ENCODE measurements around the gene ZCWPW1.

ZCWPW1 gene

GRCh38 chr7:100428199-100428966 is at the start of gene ZCWPW1:
Gene ZCWPW1 (minus strand): TSS chr7:100428703. CDS start chr7:100420649, 8,054 bp downstream.
- TF ChIP-seq GATA3 (IDR thresholded peaks at IDR 0.05; ENCODE audit: low read depth, low read length) (no peak), GATA2 (IDR thresholded peaks at IDR 0.05; ENCODE audit: low read depth, low read length) (no peak)

DNA sequence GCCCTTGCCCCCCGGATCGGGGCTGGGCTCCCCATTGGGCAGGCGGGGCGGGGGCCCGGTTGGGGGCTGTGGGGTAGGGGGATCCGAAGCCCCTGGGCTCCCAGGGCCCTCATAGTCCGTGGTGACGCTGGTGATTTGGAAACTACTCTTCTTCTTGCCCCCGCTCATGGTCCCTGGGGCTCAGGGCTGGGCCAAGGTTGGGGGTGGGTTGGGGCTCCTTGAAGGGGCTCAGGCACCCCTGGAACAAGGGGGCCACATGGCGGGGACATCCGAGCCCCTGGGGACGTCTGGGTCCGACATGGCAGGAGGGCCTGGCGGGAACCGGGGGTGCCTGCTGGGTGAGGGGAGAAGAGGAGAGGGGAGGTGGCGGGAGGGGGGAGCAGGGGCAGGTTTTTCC is 49.4 kb upstream of the ZCWPW1 start:
- TF ChIP-seq GATA3 (IDR thresholded peaks at IDR 0.05; ENCODE audit: low read depth, low read length), result no peak
- no peak for TF ChIP-seq GATA2 (IDR thresholded peaks at IDR 0.05; ENCODE audit: low read depth, low read length)

- TF ChIP-seq GATA3 (IDR thresholded peaks at IDR 0.05; ENCODE audit: low read depth, low read length) (no peak), GATA2 (IDR thresholded peaks at IDR 0.05; ENCODE audit: low read depth, low read length) (no peak)
Measured at GRCh38 chr7:100476903-100477870, 48.7 kb upstream of the ZCWPW1 start.

DNA sequence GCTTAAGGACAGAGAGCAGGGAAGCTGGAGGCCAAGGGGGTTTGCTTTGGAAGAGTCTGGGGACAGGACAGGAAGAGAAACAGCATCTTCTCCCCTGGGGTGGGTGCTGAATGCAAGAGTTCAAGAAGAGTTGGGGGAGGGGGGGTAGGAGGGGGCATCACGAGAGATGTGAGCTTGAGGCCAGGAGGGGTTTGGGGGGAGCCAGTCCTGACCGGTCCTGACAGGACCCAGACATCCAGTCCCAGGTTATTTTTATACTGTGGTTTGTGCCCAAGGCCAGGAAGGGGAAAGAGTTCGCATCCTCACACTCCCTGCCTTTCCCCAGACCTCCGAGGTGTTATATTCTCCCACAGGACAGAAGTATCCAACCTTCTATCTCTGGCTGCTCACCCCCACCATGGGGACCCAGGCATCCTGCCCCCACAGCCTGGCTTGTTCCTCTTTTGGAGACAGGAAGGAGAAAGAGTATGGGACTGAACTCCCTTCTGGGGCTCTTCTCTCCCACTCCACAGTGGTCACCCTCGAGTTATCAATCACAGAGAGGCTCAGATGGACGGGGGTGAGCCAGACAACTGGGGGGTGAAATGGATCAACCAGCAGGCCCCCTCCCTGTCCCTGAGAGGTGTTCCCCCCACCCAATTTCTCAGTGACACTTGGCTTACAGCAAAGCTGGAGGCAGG is 47.7 kb upstream of the ZCWPW1 start:
- TF ChIP-seq GATA3 (IDR thresholded peaks at IDR 0.05; ENCODE audit: low read depth, low read length) (no peak), GATA2 (IDR thresholded peaks at IDR 0.05; ENCODE audit: low read depth, low read length) (no peak)

- TF ChIP-seq GATA2 (IDR thresholded peaks at IDR 0.05; ENCODE audit: low read depth, low read length), result no peak
- no peak for TF ChIP-seq GATA3 (IDR thresholded peaks at IDR 0.05; ENCODE audit: low read depth, low read length)
Measured at GRCh38 chr7:100475549-100475948, 47.0 kb upstream of the ZCWPW1 start.

- TF ChIP-seq GATA2 (IDR thresholded peaks at IDR 0.05; ENCODE audit: low read depth, low read length) (no peak), GATA3 (IDR thresholded peaks at IDR 0.05; ENCODE audit: low read depth, low read length) (no peak)
Measured at GRCh38 chr7:100472854-100473499, 44.5 kb upstream of the ZCWPW1 start.

GRCh38 chr7:100472121-100472851 is 43.8 kb upstream of the ZCWPW1 start:
- TF ChIP-seq GATA2 (IDR thresholded peaks at IDR 0.05; ENCODE audit: low read depth, low read length) (no peak), GATA3 (IDR thresholded peaks at IDR 0.05; ENCODE audit: low read depth, low read length) (no peak)

DNA sequence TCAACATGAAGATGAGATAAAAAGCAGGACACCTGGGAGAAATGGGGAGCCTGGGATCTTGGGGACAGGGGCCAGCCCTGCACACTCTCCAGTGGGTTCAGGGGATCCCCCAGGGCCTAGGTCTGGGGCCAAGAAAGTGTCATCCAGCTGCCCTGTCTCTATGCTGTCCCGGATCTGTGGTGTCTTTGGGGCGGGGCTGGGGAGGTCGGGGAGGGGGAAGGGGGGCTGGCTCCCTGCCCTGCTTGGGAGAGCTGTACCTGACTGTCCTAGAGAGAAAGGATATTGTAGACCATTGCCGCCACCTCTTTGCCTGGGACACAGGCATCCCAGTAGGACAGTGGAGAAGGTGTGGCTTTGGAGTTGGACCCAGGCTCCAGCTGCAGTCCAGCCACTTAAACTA is 42.5 kb upstream of the ZCWPW1 start:
- no peak for TF ChIP-seq GATA2 (IDR thresholded peaks at IDR 0.05; ENCODE audit: low read depth, low read length)
- TF ChIP-seq GATA3 (IDR thresholded peaks at IDR 0.05; ENCODE audit: low read depth, low read length), result no peak

DNA sequence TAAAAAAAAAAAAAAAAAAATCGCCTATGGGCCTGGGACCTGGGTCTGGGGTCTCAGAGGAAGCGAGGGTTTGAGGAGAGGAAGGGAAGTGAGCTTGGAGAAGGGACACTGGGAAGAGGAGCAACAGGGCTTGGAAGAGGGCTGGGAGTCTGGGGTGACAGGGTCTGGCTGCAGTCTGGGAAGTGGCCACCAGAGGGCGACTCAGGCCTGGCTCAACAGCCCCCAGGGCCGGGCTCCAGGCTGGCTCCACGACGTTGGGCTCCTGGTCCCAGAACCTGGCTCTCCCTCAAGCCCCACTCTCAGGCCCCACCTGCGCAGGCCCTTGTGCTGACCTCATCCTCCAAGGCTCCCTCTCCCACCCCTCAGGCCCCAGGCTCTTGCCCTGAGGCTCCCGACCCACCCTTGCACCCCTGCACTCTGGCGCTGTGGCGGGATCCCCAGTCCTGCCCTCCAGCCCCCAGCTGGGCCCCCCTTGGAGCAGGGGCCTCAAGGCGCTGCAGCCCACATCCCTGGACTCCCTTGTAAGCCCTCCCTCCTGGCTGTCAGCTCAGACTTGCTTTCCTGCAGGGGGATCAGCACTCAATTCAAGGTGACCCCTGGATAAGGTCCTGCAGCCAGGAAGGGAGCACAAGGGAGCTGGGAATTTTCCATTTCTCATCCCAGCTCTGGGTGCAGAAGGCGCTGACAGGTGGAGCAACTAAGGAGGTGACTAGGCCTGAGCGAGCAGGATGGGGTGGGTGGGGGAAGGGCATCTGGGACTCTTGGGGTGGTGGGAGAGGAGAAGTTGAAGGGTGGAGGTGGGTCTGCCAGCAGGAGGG is 40.9 kb upstream of the ZCWPW1 start:
- TF ChIP-seq GATA3 (IDR thresholded peaks at IDR 0.05; ENCODE audit: low read depth, low read length) (no peak), GATA2 (IDR thresholded peaks at IDR 0.05; ENCODE audit: low read depth, low read length) (no peak)

DNA sequence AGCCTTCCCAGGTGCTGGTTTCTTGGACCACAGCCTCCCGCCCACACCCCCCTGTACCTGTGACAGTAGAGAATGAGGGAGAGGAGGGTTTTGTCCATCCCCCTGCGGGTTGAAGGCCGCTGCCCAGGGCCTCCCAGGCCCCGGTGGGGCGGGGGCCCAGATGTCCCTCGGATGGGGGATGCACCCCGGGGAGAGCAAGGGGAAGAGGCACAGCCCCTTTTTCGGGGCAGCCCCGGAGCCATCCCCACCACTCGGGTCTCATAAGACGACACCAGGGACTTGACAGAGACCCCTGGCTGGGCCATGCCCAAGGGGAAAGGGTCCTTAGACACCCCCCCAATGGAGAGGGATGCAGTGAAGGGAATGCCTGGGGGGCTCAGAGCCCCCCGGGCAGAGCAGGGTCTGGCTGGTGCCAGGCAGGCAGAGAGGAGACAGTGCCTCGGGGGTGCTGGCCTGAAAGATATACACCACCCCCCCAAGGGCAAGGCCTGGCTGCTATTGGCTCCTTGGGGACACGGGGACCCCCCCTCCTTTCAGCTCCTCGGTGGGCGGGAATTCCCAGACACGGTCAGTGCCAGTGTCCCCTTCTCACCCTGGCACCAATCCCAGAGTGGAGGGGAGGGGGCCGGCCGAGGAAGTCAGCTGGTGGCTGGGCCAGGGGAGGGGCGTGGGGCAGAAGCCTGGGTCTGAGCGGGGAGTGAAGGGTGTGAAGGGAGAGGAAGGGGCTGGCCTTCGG is 39.3 kb upstream of the ZCWPW1 start:
- TF ChIP-seq GATA3 (IDR thresholded peaks at IDR 0.05; ENCODE audit: low read depth, low read length) (no peak), GATA2 (IDR thresholded peaks at IDR 0.05; ENCODE audit: low read depth, low read length) (no peak)

All from SH-SY5Y (cell line).